Glutamatergic neuron (in vitro differentiated cells): ENCODE results near the gene C21orf58. TPM values are rescaled to one million over a fixed set of nuclear protein-coding genes. Genes with fewer than 3 reads are reported as not detected.

Experiments used
- DNase-seq: peaks from one replicate; pipeline ENCODE4 v3.0.0; 2022
- H3K27ac Mint-ChIP-seq: one replicate; pipeline ENCODE4 v1.8.0; 2020; ENCODE audit warnings: mild to moderate bottlenecking, mixed read lengths, inconsistent platforms; ENCODE audit not compliant: unreplicated experiment
- H3K27me3 Mint-ChIP-seq: one replicate; pipeline ENCODE4 v1.8.0; 2020; ENCODE audit warnings: mild to moderate bottlenecking, moderate library complexity, mixed read lengths, inconsistent platforms; ENCODE audit not compliant: unreplicated experiment
- H3K36me3 Mint-ChIP-seq: one replicate; pipeline ENCODE4 v1.8.0; 2020; ENCODE audit warnings: mild to moderate bottlenecking, mixed read lengths, inconsistent platforms; ENCODE audit not compliant: unreplicated experiment
- H3K4me1 Mint-ChIP-seq: one replicate; pipeline ENCODE4 v1.8.0; 2020; ENCODE audit warnings: mild to moderate bottlenecking, low read depth, mixed read lengths, inconsistent platforms; ENCODE audit not compliant: unreplicated experiment
- H3K4me3 Mint-ChIP-seq: one replicate; pipeline ENCODE4 v1.8.0; 2020; ENCODE audit warnings: mild to moderate bottlenecking, mixed read lengths, inconsistent platforms; ENCODE audit not compliant: unreplicated experiment
- H3K9me3 Mint-ChIP-seq: one replicate; pipeline ENCODE4 v1.8.0; 2020; ENCODE audit warnings: mild to moderate bottlenecking, moderate library complexity, mixed read lengths, inconsistent platforms; ENCODE audit not compliant: unreplicated experiment
- total RNA-seq: library from RNA; stranded (reverse); fragmentation: NEBNext Ultra II Directional; extraction: Animal tissue kit (Norgen Biotek cat#: 25700); gene quantifications from one replicate; pipeline ENCODE4 v1.2.1, GENCODE V29; 2021; ENCODE audit not compliant: unreplicated experiment
- TF ChIP-seq, protein P1 (sequence below): fragments of 200-600 bp; sonication (generic); IDR thresholded peaks from one replicate; pipeline ENCODE4 v1.5.0; 2021; ENCODE audit not compliant: partially characterized antibody, unreplicated experiment

C21orf58 gene
- total RNA-seq, 1 donor from 2014 or later = 9.7 TPM

DNA sequence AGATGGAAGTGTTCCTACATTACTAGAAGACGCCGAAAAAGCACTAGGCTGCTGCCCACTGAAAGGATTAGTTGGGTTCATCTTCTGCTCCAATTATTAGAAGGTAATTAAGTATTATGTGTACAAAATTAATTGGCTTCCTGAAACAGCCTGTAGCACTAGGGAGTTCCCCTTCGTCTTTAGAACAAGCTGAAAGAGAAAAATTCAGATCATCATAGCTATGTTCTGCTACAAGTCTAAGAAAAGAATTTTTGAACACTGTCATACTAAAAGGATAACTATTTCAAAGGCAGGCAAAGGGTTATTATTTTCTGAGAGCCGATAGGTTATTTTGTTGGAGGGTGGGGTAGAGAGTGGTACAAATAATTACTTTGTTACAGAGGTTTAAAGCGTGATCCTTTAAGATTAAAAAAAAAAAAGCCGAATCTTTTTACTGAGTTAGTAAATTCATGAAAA, 38.4 kb downstream of the C21orf58 start, which contains the start of gene MCM3AP:
TSS of gene MCM3AP (minus strand) at position 406 of the 456 bp plus-strand sequence. CDS start at position 81, 325 bp downstream.
- DNase-seq = no peak
- Mint-ChIP-seq H3K4me1 (peaks cover 7% of the 10 kb centered on the region), H3K9me3 (peaks cover 11% of the 10 kb centered on the region), H3K27ac (peak within 1 kb of the TSS; percentile 91), H3K4me3 (peak within 1 kb of the TSS; percentile 98), H3K36me3 (peaks cover 4% of the 10 kb centered on the region), H3K27me3 (peaks cover 4% of the 10 kb centered on the region)
- TF ChIP-seq, protein P1, sequence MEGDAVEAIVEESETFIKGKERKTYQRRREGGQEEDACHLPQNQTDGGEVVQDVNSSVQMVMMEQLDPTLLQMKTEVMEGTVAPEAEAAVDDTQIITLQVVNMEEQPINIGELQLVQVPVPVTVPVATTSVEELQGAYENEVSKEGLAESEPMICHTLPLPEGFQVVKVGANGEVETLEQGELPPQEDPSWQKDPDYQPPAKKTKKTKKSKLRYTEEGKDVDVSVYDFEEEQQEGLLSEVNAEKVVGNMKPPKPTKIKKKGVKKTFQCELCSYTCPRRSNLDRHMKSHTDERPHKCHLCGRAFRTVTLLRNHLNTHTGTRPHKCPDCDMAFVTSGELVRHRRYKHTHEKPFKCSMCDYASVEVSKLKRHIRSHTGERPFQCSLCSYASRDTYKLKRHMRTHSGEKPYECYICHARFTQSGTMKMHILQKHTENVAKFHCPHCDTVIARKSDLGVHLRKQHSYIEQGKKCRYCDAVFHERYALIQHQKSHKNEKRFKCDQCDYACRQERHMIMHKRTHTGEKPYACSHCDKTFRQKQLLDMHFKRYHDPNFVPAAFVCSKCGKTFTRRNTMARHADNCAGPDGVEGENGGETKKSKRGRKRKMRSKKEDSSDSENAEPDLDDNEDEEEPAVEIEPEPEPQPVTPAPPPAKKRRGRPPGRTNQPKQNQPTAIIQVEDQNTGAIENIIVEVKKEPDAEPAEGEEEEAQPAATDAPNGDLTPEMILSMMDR = no peak

DNA sequence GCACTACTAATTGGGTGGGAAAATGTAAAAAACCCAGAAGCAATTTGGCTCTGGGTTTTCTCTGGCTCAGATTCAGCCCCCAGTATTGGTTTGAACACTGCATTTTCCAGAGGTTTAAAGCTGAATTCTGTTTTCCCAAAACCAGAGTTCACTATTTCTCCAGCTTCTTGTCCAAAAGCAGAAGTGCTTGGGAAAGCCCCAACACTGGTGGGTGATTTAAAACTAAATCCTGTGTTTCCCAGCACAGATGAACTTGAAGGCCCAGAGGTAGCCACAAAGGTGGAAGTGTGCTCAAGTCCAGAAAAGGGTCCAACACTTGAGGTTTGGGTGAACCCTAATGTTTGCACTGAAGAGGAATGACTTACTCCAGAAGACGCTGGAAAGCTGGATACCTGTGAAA, 38.9 kb downstream of the C21orf58 start:
- Mint-ChIP-seq H3K36me3 (peaks cover 4% of the 10 kb centered on the region), H3K4me3 (peak overlapping the region; percentile 93), H3K9me3 (peaks cover 11% of the 10 kb centered on the region), H3K27me3 (peaks cover 4% of the 10 kb centered on the region), H3K4me1 (peaks cover 7% of the 10 kb centered on the region), H3K27ac (no peak overlapping the region)
- DNase-seq = no peak
- TF ChIP-seq, protein P1 = no peak

GRCh38 chr21:46284077-46284644, 39.5 kb downstream of the C21orf58 start:
- peaks cover 4% of the 10 kb centered on the region for H3K36me3 Mint-ChIP-seq
- H3K4me3 Mint-ChIP-seq = peak overlapping the region; percentile 71
- H3K4me1 Mint-ChIP-seq = peaks cover 7% of the 10 kb centered on the region
- DNase-seq = no peak
- peaks cover 4% of the 10 kb centered on the region for H3K27me3 Mint-ChIP-seq
- no peak overlapping the region for H3K27ac Mint-ChIP-seq
- peaks cover 11% of the 10 kb centered on the region for H3K9me3 Mint-ChIP-seq
- TF ChIP-seq, protein P1 = no peak

- TF ChIP-seq, protein P1 = no peak
- no peak for DNase-seq
- Mint-ChIP-seq H3K36me3 (peaks cover 5% of the 10 kb centered on the region), H3K27ac (no peak overlapping the region), H3K4me1 (no peaks in the 10 kb centered on the region), H3K27me3 (peaks cover 2% of the 10 kb centered on the region), H3K9me3 (no peaks in the 10 kb centered on the region), H3K4me3 (no peak overlapping the region)
Measured at GRCh38 chr21:46274797-46275390, 48.8 kb downstream of the C21orf58 start.

DNA sequence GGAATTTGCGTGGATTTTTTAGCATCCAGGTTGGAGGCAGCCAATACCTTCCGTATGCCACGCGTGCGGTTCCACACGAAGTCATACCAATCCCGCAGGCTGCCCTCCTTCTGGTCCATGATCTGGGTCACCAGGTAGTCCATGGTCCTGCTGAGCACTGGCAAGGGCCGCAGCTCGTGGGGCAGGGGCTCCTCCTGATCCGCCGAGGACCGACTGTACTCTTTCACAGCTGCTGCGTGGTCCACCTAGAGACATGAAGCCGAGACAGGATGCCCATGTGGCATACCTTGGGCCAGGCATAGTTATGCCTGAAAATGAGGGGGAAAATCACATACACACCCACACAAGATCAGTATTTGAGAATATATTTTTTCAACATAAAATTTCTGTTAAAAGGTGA, 50.3 kb downstream of the C21orf58 start:
- Mint-ChIP-seq H3K36me3 (peaks cover 5% of the 10 kb centered on the region), H3K4me1 (no peaks in the 10 kb centered on the region), H3K27ac (no peak overlapping the region), H3K9me3 (no peaks in the 10 kb centered on the region), H3K27me3 (peaks cover 2% of the 10 kb centered on the region), H3K4me3 (no peak overlapping the region)
- DNase-seq = no peak
- TF ChIP-seq, protein P1 = no peak
